PFSK-1 (cell line): ENCODE results near the gene RUNDC3A.

ENCODE experiments used
- POLR2AphosphoS5 ChIP-seq: IDR thresholded peaks from 2 replicates; pipeline ENCODE4 v1.6.1; 2012; ENCODE audit warnings: low read depth, mild to moderate bottlenecking, control low read depth, low read length, moderate library complexity
- REST ChIP-seq, 2 experiments: IDR thresholded peaks; 2 replicates each; pipeline versions ENCODE4 v1.6.1 to v1.8.0; 2011 to 2012; ENCODE audit warnings: low read depth in 2 of 2, low read length in 2 of 2, control low read depth in 1 of 2, inconsistent platforms in 1 of 2, mild to moderate bottlenecking in 1 of 2, moderate library complexity in 1 of 2; ENCODE audit not compliant: insufficient read depth in 1 of 2
- TAF1 ChIP-seq: IDR thresholded peaks from 2 replicates; pipeline ENCODE4 v1.6.1; 2012; ENCODE audit warnings: low read length, control low read depth, borderline replicate concordance; ENCODE audit not compliant: insufficient read depth

- TF ChIP-seq TAF1 (no peak), POLR2AphosphoS5 (no peak), REST (IDR thresholded peaks at IDR 0.05; ENCODE audit: insufficient read depth in 1 of 2, low read depth in 2 of 2, low read length in 2 of 2) (no peak)
Observed at GRCh38 chr17:44307387-44308186, 814 bp upstream of the RUNDC3A start.
